ENCODE measurements around the gene R3HDM1.
A peak's percentile ranks its signal among the peaks of the same experiment; 100 is the strongest.

The R3HDM1 gene

GRCh38 chr2:135732561-135732960 is 201.3 kb downstream of the R3HDM1 start:
- DNase-seq (ENCODE audit: low read depth) = no peak
- no peak for TF ChIP-seq CTCF (IDR thresholded peaks at IDR 0.05; ENCODE audit: low read length, missing control alignments)
- H3K4me3 ChIP-seq (replicated peaks; ENCODE audit: low read depth, low read length) = no peak overlapping the region

GRCh38 chr2:135733045-135733444 is 201.8 kb downstream of the R3HDM1 start:
- no peak for DNase-seq (ENCODE audit: low read depth)
- TF ChIP-seq CTCF (IDR thresholded peaks at IDR 0.05; ENCODE audit: low read length, missing control alignments) = no peak
- H3K4me3 ChIP-seq (replicated peaks; ENCODE audit: low read depth, low read length) = no peak overlapping the region

GRCh38 chr2:135736546-135736945 is 205.3 kb downstream of the R3HDM1 start:
- TF ChIP-seq CTCF (IDR thresholded peaks at IDR 0.05; ENCODE audit: low read length, missing control alignments) = no peak
- DNase-seq (ENCODE audit: low read depth) = no peak
- no peak overlapping the region for H3K4me3 ChIP-seq (replicated peaks; ENCODE audit: low read depth, low read length)

- DNase-seq (ENCODE audit: low read depth) = no peak
- H3K4me3 ChIP-seq (replicated peaks; ENCODE audit: low read depth, low read length) = no peak overlapping the region
- TF ChIP-seq CTCF (IDR thresholded peaks at IDR 0.05; ENCODE audit: low read length, missing control alignments) = no peak
Observed at GRCh38 chr2:135740206-135740605, 208.9 kb downstream of the R3HDM1 start.

- DNase-seq (ENCODE audit: low read depth) = no peak
- no peak for TF ChIP-seq CTCF (IDR thresholded peaks at IDR 0.05; ENCODE audit: low read length, missing control alignments)
- H3K4me3 ChIP-seq (replicated peaks; ENCODE audit: low read depth, low read length) = no peak overlapping the region
Observed at GRCh38 chr2:135741043-135741394, 209.7 kb downstream of the R3HDM1 start.

- peak; percentile 52 for TF ChIP-seq CTCF (IDR thresholded peaks at IDR 0.05; ENCODE audit: low read length, missing control alignments)
- peak within 1 kb of the TSS; percentile 90 for H3K4me3 ChIP-seq (replicated peaks; ENCODE audit: low read depth, low read length)
- DNase-seq (ENCODE audit: low read depth) = peak; percentile 99
Observed at GRCh38 chr2:135741395-135742324, 210.4 kb downstream of the R3HDM1 start, which contains the start of gene UBXN4. TSS of gene UBXN4 (plus strand) at chr2:135741855. CDS start at chr2:135741930, 75 bp downstream.
